WERI-Rb-1 (cell line): ENCODE results near the gene PLEKHN1.

Experiments
- DNase-seq: peaks from one replicate; pipeline ENCODE4 v3.0.0-alpha.2; 2020
- H3K27ac ChIP-seq: fragments of 250-450 bp; sonication (Bioruptor Pico); 2 replicates; pipeline ENCODE4 v1.5.1; 2020; ENCODE audit warnings: mild to moderate bottlenecking, moderate library complexity
- H3K27me3 ChIP-seq: fragments of 250-450 bp; sonication (Bioruptor Pico); 2 replicates; pipeline ENCODE4 v1.5.1; 2021; ENCODE audit warnings: mild to moderate bottlenecking, low read depth, moderate library complexity; ENCODE audit not compliant: insufficient read depth, severe bottlenecking
- H3K36me3 ChIP-seq: fragments of 250-450 bp; sonication (Bioruptor Pico); 2 replicates; pipeline ENCODE4 v1.5.1; 2020; ENCODE audit warnings: mild to moderate bottlenecking, moderate library complexity
- H3K4me3 ChIP-seq: 2 replicates; pipeline ENCODE4 v1.5.1; 2011; ENCODE audit warnings: low read depth, mild to moderate bottlenecking, control low read depth, low read length
- H3K9me3 ChIP-seq: fragments of 250-450 bp; sonication (Bioruptor Pico); 2 replicates; pipeline ENCODE4 v1.5.1; 2021; ENCODE audit warnings: mild to moderate bottlenecking, moderate library complexity; ENCODE audit not compliant: severe bottlenecking
- CTCF ChIP-seq: IDR thresholded peaks from 2 replicates; pipeline ENCODE4 v1.5.1; 2011; ENCODE audit warnings: low read depth, mild to moderate bottlenecking, control low read depth, inconsistent platforms, low read length

PLEKHN1 gene

DNA sequence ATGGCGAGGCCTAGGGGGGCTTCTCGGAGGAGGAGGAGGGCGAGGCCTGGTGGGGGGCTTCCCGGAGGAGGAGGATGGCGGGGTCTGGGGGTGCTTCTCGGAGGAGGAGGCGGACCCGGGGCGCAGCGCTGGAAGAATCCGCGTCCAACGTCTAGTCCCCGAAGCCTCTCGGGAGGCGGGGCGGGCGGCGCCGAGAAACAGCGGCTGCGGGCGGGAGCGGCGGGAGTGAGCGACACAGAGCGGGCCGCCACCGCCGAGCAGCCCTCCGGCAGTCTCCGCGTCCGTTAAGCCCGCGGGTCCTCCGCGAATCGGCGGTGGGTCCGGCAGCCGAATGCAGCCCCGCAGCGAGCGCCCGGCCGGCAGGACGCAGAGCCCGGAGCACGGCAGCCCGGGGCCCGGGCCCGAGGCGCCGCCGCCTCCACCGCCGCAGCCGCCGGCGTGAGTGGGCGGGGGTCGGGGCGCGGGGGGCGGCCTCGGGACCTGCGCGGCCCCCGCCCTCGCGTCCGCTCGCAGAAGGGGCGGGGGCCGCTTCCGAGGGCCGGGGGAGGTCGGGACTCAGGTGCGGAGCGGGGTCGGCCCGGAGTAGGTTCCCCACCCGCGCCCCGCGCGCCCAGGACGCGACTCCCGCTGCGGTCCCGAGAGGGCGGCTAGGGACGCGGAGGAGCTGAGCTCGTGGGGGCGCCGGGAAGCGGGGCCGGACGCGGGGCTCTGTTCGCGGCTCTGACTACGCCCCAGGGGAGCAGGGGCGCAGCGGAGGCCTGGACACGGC is 5.7 kb upstream of the PLEKHN1 start, which contains the start of gene KLHL17:
Gene KLHL17, plus strand, starts transcription at position 222 of the 769 bp plus-strand sequence. Its CDS starts 110 bp downstream, at position 332.
- Histone ChIP-seq H3K4me3 (peak within 1 kb of the TSS; percentile 66), H3K36me3 (peaks cover 42% of the 10 kb centered on the region), H3K27ac (peak within 1 kb of the TSS; percentile 68), H3K27me3 (no peaks in the 10 kb centered on the region), H3K9me3 (no peaks in the 10 kb centered on the region)
- TF ChIP-seq CTCF = no peak
- peak; percentile 89 for DNase-seq

GRCh38 chr1:961132-961669 is 5.1 kb upstream of the PLEKHN1 start:
- peaks cover 38% of the 10 kb centered on the region for H3K36me3 ChIP-seq
- H3K4me3 ChIP-seq = peak overlapping the region; percentile 66
- DNase-seq = no peak
- TF ChIP-seq CTCF = no peak
- no peaks in the 10 kb centered on the region for H3K9me3 ChIP-seq
- H3K27me3 ChIP-seq = no peaks in the 10 kb centered on the region
- no peak overlapping the region for H3K27ac ChIP-seq

- Histone ChIP-seq H3K9me3 (no peaks in the 10 kb centered on the region), H3K27ac (no peak overlapping the region), H3K27me3 (no peaks in the 10 kb centered on the region), H3K4me3 (no peak overlapping the region), H3K36me3 (peaks cover 29% of the 10 kb centered on the region)
- no peak for DNase-seq
- TF ChIP-seq CTCF = no peak
These were observed 3.6 kb upstream of the PLEKHN1 start for GRCh38 chr1:962381-963300.

DNA sequence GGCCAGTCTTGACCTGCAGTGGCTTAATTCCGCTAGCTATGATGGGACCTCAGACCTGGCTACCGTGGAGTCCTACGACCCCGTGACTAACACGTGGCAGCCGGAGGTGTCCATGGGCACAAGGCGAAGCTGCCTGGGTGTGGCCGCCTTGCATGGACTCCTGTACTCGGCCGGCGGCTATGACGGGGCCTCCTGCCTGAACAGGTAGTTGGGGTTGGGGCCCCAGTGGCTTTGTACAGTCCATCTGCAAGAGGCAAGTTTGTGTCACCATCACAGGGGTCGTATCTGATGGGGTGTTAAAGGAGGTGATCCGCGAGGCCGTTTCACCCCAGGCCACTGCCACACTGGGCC is 3.0 kb upstream of the PLEKHN1 start:
- no peak overlapping the region for H3K27ac ChIP-seq
- H3K27me3 ChIP-seq = no peaks in the 10 kb centered on the region
- no peaks in the 10 kb centered on the region for H3K9me3 ChIP-seq
- no peak for DNase-seq
- peaks cover 29% of the 10 kb centered on the region for H3K36me3 ChIP-seq
- TF ChIP-seq CTCF = no peak
- no peak overlapping the region for H3K4me3 ChIP-seq

DNA sequence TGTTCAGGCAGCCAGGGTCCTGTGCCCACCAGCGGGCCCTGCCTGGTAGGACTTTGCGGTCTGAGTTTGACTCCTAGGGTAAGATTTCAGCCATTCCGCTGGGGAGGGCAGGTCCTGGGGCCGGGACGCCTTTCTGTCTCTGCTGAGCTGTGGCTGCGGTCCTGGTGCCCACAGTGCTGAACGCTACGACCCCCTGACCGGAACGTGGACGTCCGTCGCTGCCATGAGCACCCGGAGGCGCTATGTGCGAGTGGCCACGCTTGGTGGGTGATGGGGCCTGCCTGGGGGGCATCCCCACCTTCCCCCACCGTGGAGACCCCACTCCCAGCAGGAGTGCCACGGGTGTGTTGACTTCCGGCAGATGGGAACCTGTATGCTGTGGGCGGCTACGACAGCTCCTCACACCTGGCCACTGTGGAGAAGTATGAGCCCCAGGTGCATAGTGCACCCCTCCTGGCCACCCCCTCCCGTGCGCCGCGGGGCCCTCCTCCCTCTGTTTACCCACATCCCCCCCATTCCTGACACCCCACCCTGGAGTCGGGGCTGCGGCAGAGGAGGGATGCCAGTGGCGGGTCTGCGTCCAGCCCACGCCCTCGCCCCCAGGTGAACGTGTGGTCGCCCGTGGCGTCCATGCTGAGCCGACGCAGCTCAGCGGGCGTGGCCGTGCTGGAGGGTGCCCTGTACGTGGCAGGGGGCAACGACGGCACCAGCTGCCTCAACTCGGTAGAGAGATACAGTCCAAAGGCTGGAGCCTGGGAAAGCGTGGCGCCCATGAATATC is 2.3 kb upstream of the PLEKHN1 start:
- no peak for TF ChIP-seq CTCF
- Histone ChIP-seq H3K27me3 (no peaks in the 10 kb centered on the region), H3K4me3 (no peak overlapping the region), H3K27ac (no peak overlapping the region), H3K9me3 (no peaks in the 10 kb centered on the region), H3K36me3 (peaks cover 29% of the 10 kb centered on the region)
- no peak for DNase-seq
